Neural cell (in vitro differentiated cells): ENCODE data around the gene CPNE6. TPM values are rescaled to one million over a fixed set of nuclear protein-coding genes. Genes with fewer than 3 reads are reported as not detected.

ENCODE experiments used
- H2AFZ ChIP-seq: fragments of 200-600, 300-800 bp; sonication (generic), shearing (Covaris generic); 2 replicates; pipeline ENCODE4 v1.6.0; 2014; ENCODE audit warnings: low read depth, mild to moderate bottlenecking, antibody characterized with exemption, low read length, moderate library complexity
- H3F3A ChIP-seq: fragments of 200-600 bp; shearing (Covaris generic); 2 replicates; pipeline ENCODE4 v1.6.1; 2016; ENCODE audit warnings: mild to moderate bottlenecking, moderate library complexity, mixed read lengths, antibody characterized with exemption, low read length; ENCODE audit not compliant: insufficient read depth, poor library complexity, severe bottlenecking
- H3K27ac ChIP-seq: fragments of 200-600, 300-800 bp; sonication (generic), shearing (Covaris generic); 2 replicates; pipeline ENCODE4 v1.5.1; 2014; ENCODE audit warnings: mild to moderate bottlenecking, low read length, moderate library complexity
- H3K27me3 ChIP-seq: fragments of 300-800, 200-600 bp; sonication (generic), shearing (Covaris generic); 2 replicates; pipeline ENCODE4 v1.6.0; 2014; ENCODE audit warnings: mild to moderate bottlenecking, low read depth, low read length, moderate library complexity; ENCODE audit not compliant: insufficient read depth
- H3K36me3 ChIP-seq: fragments of 300-800, 200-600 bp; sonication (generic), shearing (Covaris generic); 2 replicates; pipeline ENCODE4 v1.5.1; 2014; ENCODE audit warnings: mild to moderate bottlenecking, antibody characterized with exemption, low read length, moderate library complexity; ENCODE audit not compliant: insufficient read depth
- H3K4me2 ChIP-seq: fragments of 300-800, 200-600 bp; sonication (generic), shearing (Covaris generic); 2 replicates; pipeline ENCODE4 v1.6.0; 2014; ENCODE audit warnings: mild to moderate bottlenecking, low read length
- H3K4me3 ChIP-seq: fragments of 300-800, 200-600 bp; sonication (generic), shearing (Covaris generic); 2 replicates; pipeline ENCODE4 v1.5.1; 2014; ENCODE audit warnings: mild to moderate bottlenecking, low read length, moderate library complexity
- H3K79me2 ChIP-seq: fragments of 200-600 bp; shearing (Covaris generic); replicated peaks from 2 replicates; pipeline ENCODE4 v1.6.0; 2014; ENCODE audit warnings: mild to moderate bottlenecking, low read length, moderate library complexity; ENCODE audit not compliant: insufficient read depth
- H3K9ac ChIP-seq: fragments of 300-800, 200-600 bp; sonication (generic), shearing (Covaris generic); 2 replicates; pipeline ENCODE4 v1.6.1; 2016; ENCODE audit warnings: mild to moderate bottlenecking, low read length, mixed read lengths
- H3K9me2 ChIP-seq: fragments of 200-600 bp; shearing (Covaris generic); 2 replicates; pipeline ENCODE4 v1.6.1; 2016; ENCODE audit warnings: mild to moderate bottlenecking, low read length, mixed read lengths; ENCODE audit not compliant: insufficient read depth
- H3K9me3 ChIP-seq: fragments of 200-600, 300-800 bp; sonication (generic), shearing (Covaris generic); 2 replicates; pipeline ENCODE4 v1.6.1; 2016; ENCODE audit warnings: mild to moderate bottlenecking, mixed run types, low read length, moderate library complexity, mixed read lengths
- H4K20me1 ChIP-seq: fragments of 200-600 bp; shearing (Covaris generic); 2 replicates; pipeline ENCODE4 v1.6.1; 2016; ENCODE audit warnings: mild to moderate bottlenecking, mixed run types; ENCODE audit not compliant: insufficient read depth
- EP300 ChIP-seq: fragments of 450-650 bp; conservative IDR thresholded peaks from 2 replicates; pipeline ENCODE4 v1.6.1; 2014; ENCODE audit warnings: antibody characterized with exemption, mild to moderate bottlenecking, moderate library complexity; ENCODE audit not compliant: poor library complexity, severe bottlenecking
- EZH2 ChIP-seq: fragments of 200-600, 300-800 bp; shearing (Covaris generic), sonication (generic); IDR thresholded peaks from 2 replicates; pipeline ENCODE4 v1.6.1; 2014; ENCODE audit warnings: antibody characterized with exemption, low read length, borderline replicate concordance, mild to moderate bottlenecking; ENCODE audit not compliant: insufficient read depth, poor library complexity, severe bottlenecking
- MXI1 ChIP-seq: fragments of 450-650 bp; conservative IDR thresholded peaks from 2 replicates; pipeline ENCODE4 v1.6.1; 2014; ENCODE audit warnings: antibody characterized with exemption, mild to moderate bottlenecking; ENCODE audit not compliant: poor library complexity, severe bottlenecking
- POLR2AphosphoS5 ChIP-seq: IDR thresholded peaks from 2 replicates; pipeline ENCODE4 v1.6.1; 2012
- RAD21 ChIP-seq: fragments of 450-650 bp; conservative IDR thresholded peaks from 2 replicates; pipeline ENCODE4 v1.6.1; 2014; ENCODE audit warnings: antibody characterized with exemption, mild to moderate bottlenecking, moderate library complexity
- SMC3 ChIP-seq: fragments of 450-650 bp; conservative IDR thresholded peaks from 2 replicates; pipeline ENCODE4 v1.6.1; 2014; ENCODE audit warnings: antibody characterized with exemption, mild to moderate bottlenecking, moderate library complexity; ENCODE audit not compliant: poor library complexity
- TAF1 ChIP-seq: IDR thresholded peaks from 2 replicates; pipeline ENCODE4 v1.6.1; 2012; ENCODE audit warnings: low read depth
- polyA plus RNA-seq: library from polyadenylated mRNA; depleted of rRNA; stranded (reverse); fragments of >200 nt; gene quantifications from 2 replicates; pipeline ENCODE4 v1.2.3, GENCODE V29; 2014
- TF ChIP-seq, protein P1 (sequence below): fragments of 450-650 bp; IDR thresholded peaks from 2 replicates; pipeline ENCODE4 v1.5.1; 2014; ENCODE audit warnings: antibody characterized with exemption, mild to moderate bottlenecking, moderate library complexity; ENCODE audit not compliant: poor library complexity, severe bottlenecking
- TF ChIP-seq, protein P2 (sequence below): IDR thresholded peaks from 2 replicates; pipeline ENCODE4 v1.6.1; 2012; ENCODE audit warnings: borderline replicate concordance

CPNE6 gene
- polyA plus RNA-seq, 1 donor from 2014 or later: 4.1 TPM

- H2AFZ ChIP-seq: no peak overlapping the region
- H3K79me2 ChIP-seq: no peaks in the 10 kb centered on the region
- no peaks in the 10 kb centered on the region for H3K9me3 ChIP-seq
- no peaks in the 10 kb centered on the region for H3K36me3 ChIP-seq
- no peaks in the 10 kb centered on the region for H3K9me2 ChIP-seq
- no peaks in the 10 kb centered on the region for H4K20me1 ChIP-seq
- TF ChIP-seq MXI1 (no peak), EP300 (no peak), TAF1 (no peak), POLR2AphosphoS5 (no peak), EZH2 (no peak), SMC3 (no peak), RAD21 (no peak)
- TF ChIP-seq, protein P1, sequence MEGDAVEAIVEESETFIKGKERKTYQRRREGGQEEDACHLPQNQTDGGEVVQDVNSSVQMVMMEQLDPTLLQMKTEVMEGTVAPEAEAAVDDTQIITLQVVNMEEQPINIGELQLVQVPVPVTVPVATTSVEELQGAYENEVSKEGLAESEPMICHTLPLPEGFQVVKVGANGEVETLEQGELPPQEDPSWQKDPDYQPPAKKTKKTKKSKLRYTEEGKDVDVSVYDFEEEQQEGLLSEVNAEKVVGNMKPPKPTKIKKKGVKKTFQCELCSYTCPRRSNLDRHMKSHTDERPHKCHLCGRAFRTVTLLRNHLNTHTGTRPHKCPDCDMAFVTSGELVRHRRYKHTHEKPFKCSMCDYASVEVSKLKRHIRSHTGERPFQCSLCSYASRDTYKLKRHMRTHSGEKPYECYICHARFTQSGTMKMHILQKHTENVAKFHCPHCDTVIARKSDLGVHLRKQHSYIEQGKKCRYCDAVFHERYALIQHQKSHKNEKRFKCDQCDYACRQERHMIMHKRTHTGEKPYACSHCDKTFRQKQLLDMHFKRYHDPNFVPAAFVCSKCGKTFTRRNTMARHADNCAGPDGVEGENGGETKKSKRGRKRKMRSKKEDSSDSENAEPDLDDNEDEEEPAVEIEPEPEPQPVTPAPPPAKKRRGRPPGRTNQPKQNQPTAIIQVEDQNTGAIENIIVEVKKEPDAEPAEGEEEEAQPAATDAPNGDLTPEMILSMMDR: no peak
- TF ChIP-seq, protein P2, sequence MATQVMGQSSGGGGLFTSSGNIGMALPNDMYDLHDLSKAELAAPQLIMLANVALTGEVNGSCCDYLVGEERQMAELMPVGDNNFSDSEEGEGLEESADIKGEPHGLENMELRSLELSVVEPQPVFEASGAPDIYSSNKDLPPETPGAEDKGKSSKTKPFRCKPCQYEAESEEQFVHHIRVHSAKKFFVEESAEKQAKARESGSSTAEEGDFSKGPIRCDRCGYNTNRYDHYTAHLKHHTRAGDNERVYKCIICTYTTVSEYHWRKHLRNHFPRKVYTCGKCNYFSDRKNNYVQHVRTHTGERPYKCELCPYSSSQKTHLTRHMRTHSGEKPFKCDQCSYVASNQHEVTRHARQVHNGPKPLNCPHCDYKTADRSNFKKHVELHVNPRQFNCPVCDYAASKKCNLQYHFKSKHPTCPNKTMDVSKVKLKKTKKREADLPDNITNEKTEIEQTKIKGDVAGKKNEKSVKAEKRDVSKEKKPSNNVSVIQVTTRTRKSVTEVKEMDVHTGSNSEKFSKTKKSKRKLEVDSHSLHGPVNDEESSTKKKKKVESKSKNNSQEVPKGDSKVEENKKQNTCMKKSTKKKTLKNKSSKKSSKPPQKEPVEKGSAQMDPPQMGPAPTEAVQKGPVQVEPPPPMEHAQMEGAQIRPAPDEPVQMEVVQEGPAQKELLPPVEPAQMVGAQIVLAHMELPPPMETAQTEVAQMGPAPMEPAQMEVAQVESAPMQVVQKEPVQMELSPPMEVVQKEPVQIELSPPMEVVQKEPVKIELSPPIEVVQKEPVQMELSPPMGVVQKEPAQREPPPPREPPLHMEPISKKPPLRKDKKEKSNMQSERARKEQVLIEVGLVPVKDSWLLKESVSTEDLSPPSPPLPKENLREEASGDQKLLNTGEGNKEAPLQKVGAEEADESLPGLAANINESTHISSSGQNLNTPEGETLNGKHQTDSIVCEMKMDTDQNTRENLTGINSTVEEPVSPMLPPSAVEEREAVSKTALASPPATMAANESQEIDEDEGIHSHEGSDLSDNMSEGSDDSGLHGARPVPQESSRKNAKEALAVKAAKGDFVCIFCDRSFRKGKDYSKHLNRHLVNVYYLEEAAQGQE: no peak
- H3K4me3 ChIP-seq: no peak overlapping the region
- H3K27me3 ChIP-seq: no peaks in the 10 kb centered on the region
- no peak overlapping the region for H3K27ac ChIP-seq
- no peaks in the 10 kb centered on the region for H3F3A ChIP-seq
- no peak overlapping the region for H3K9ac ChIP-seq
- H3K4me2 ChIP-seq: no peak overlapping the region
Observed at GRCh38 chr14:24106672-24107271, 35.4 kb downstream of the CPNE6 start.

DNA sequence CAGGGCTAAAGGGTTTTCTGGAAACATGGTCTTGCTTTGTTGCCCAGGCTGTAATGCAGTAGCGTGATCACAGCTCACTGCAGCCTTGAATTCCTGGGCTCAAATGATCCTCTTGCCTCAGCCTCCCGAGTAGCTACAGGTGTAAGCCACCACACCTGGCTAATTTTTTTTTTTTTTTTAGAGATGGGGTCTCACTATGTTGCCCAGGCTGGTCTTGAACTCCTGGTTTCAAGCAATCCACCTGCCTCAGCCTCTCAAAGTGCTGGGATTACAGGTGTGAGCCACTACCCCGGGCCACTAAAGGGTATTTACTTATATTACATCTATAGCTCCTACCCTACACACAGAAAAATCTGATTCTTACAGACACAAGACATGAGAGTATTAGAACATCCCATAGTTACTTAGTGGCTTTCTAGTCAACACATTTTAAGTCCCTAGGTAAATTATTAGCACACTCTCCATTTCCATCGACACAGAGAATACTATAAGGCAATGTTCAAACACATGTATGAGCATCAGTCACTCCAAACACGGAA, 37.0 kb downstream of the CPNE6 start:
- Histone ChIP-seq H3K4me2 (no peak overlapping the region), H3K27me3 (no peaks in the 10 kb centered on the region), H3K27ac (no peak overlapping the region), H3K36me3 (no peaks in the 10 kb centered on the region), H4K20me1 (no peaks in the 10 kb centered on the region), H3K4me3 (no peak overlapping the region), H3F3A (no peaks in the 10 kb centered on the region), H3K9me2 (no peaks in the 10 kb centered on the region), H2AFZ (no peak overlapping the region), H3K9me3 (no peaks in the 10 kb centered on the region), H3K9ac (no peak overlapping the region), H3K79me2 (no peaks in the 10 kb centered on the region)
- TF ChIP-seq SMC3 (no peak), EZH2 (no peak), EP300 (no peak), MXI1 (no peak), POLR2AphosphoS5 (no peak), TAF1 (no peak), RAD21 (no peak)
- TF ChIP-seq, protein P1: no peak
- TF ChIP-seq, protein P2: no peak
